Motor neuron (in vitro differentiated cells): Measurements from ENCODE around the gene FILIP1. TPM values are rescaled to one million over a fixed set of nuclear protein-coding genes. Genes with fewer than 3 reads are reported as not detected.

Experiments used
- ATAC-seq, 8 experiments: fragments of 200-7000 bp; cut with Tn5 transposase; replicated peaks in 6 of 8; 2 replicates each; pipeline ENCODE4 v1.8.0; 2021; ENCODE audit warnings: mild to moderate bottlenecking in 8 of 8, moderate library complexity in 8 of 8
- H3K27ac ChIP-seq, 2 donors: fragments of 250-450 bp; sonication (Bioruptor Pico); 2 replicates each; pipeline ENCODE4 v1.9.0; 2021; ENCODE audit warnings: antibody characterized with exemption in 2 of 2, mild to moderate bottlenecking in 2 of 2, moderate library complexity in 1 of 2
- H3K4me1 ChIP-seq, 2 donors: fragments of 250-450 bp; sonication (Bioruptor Pico); replicated peaks in 1 of 2; 2 replicates each; pipeline ENCODE4 v1.6.1; 2021; ENCODE audit warnings: antibody characterized with exemption in 2 of 2, mild to moderate bottlenecking in 2 of 2, moderate library complexity in 1 of 2
- H3K4me3 ChIP-seq, 5 donors: fragments of 250-450 bp; sonication (Bioruptor Pico); 2 replicates each; pipeline ENCODE4 v1.9.0; 2021; ENCODE audit warnings: antibody characterized with exemption in 5 of 5, mild to moderate bottlenecking in 5 of 5, moderate library complexity in 4 of 5
- WGBS, 10 experiments: fragments of 450-650 bp; shearing (Covaris generic); methylation state at CpG; one replicate each; pipeline ENCODE4 v1.0.0; 2022; 5-methylcytosine and 5-hydroxymethylcytosine counted together
- in situ Hi-C, 9 experiments: fragments of 400-800 bp; cut with MboI; loops; one replicate each; pipeline ENCODE4 v1.15.0; 2021; ENCODE audit warnings: low sequenced_read_pairs in 9 of 9, low pct_unique_long_range_greater_than_20kb in 2 of 9; ENCODE audit not compliant: unreplicated experiment in 9 of 9
- total RNA-seq, 8 experiments: library from RNA; unstranded; fragments of 300-600 nt; gene quantifications; 2 replicates each; pipeline versions ENCODE4 v1.2.3 to v1.2.4, GENCODE V29; 2022

Gene FILIP1, protein sequence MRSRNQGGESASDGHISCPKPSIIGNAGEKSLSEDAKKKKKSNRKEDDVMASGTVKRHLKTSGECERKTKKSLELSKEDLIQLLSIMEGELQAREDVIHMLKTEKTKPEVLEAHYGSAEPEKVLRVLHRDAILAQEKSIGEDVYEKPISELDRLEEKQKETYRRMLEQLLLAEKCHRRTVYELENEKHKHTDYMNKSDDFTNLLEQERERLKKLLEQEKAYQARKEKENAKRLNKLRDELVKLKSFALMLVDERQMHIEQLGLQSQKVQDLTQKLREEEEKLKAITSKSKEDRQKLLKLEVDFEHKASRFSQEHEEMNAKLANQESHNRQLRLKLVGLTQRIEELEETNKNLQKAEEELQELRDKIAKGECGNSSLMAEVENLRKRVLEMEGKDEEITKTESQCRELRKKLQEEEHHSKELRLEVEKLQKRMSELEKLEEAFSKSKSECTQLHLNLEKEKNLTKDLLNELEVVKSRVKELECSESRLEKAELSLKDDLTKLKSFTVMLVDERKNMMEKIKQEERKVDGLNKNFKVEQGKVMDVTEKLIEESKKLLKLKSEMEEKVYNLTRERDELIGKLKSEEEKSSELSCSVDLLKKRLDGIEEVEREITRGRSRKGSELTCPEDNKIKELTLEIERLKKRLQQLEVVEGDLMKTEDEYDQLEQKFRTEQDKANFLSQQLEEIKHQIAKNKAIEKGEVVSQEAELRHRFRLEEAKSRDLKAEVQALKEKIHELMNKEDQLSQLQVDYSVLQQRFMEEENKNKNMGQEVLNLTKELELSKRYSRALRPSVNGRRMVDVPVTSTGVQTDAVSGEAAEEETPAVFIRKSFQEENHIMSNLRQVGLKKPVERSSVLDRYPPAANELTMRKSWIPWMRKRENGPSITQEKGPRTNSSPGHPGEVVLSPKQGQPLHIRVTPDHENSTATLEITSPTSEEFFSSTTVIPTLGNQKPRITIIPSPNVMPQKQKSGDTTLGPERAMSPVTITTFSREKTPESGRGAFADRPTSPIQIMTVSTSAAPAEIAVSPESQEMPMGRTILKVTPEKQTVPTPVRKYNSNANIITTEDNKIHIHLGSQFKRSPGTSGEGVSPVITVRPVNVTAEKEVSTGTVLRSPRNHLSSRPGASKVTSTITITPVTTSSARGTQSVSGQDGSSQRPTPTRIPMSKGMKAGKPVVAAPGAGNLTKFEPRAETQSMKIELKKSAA (N-terminal part only)
- 10 to 100 TPM in 1 of 8 experiments, 1 to 10 TPM in 4, under 1 TPM in 3; 0.27 to 10.8 (median 4.3) TPM for total RNA-seq

DNA sequence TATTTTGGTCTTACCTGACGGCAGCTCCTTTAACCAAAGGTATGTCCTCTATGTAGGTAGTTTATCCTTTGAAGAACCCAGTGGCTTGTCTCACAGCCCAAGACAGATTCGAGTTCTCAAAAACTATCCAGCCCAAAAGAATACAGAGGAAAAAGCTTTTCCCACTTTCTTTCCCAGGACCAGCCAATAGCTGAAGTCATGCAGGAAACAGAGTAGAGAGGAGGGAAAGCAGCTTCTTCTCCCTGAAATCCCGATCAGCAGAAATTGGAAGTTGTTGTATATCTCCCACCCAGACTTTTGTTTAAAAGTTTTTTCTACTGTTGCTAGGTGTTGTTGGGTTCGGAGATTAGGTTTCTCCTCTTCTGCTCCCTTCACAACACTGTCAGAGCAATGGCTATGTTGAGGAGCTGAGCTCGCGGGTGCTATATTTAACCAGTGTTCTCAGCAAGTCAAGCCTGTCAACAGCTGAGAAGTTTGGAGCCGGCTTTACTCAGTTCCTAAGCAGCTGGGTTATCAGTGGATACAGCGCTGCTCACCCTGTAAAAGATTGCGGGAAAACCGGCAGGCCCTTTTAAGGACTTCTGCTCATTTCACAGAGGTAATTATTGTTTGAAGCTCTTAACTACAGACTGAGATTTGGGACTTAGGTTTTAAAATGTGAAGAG, at the start of gene FILIP1:
FILIP1 (minus strand) TSS at position 401 of the 665 bp plus-strand sequence. CDS start 78,828 bp downstream, outside the sequence.
- no peak within 1 kb of the TSS for H3K27ac ChIP-seq
- 14 to 94% (median 51%) methylated on average over 1 to 9 of the region's 10 CpGs; no CpG with 5 or more reads in 1 of the 10 experiments for WGBS, 10 experiments
- peaks cover 0 to 3% of the 10 kb centered on the region in 2 donors for H3K4me1 ChIP-seq
- peak in 7 of 8 experiments; percentile 34 to 89 (median 69) for ATAC-seq
- in situ Hi-C loops = no loop called here
- no peak within 1 kb of the TSS for H3K4me3 ChIP-seq

DNA sequence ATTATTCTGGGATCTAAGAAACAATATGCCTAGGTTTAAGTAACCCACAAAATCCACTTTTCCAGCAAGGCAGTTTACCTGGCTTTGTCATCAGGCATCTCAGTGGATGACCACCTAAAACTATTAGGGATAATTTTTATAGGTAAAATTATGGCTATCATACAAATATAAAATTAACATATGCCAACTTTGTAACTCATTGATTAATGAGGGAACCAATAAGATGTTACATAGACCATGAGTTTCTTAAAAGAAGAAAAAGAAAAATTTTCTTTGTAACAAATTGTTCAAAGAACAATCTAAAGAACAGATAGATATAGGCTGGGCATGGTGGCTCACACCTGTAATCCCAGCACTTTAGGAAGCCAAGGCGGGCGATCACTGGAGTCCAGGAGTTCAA, 49.7 kb upstream of the FILIP1 start:
- in situ Hi-C loops = loop anchor here in 4 of 9 experiments (25.0 kb wide), 2 partner anchors 231 to 256 kb away; partner anchors contain the start of gene TMEM30A (in 3 of the 4)
- WGBS, 10 experiments = 52 to 90% (median 88%) methylated on average over 1 to 2 of the region's 2 CpGs; no CpG with 5 or more reads in 4 of the 10 experiments
- H3K27ac ChIP-seq = no peak overlapping the region
- ATAC-seq = no peak
- no peak overlapping the region for H3K4me3 ChIP-seq
- no peaks in the 10 kb centered on the region for H3K4me1 ChIP-seq

DNA sequence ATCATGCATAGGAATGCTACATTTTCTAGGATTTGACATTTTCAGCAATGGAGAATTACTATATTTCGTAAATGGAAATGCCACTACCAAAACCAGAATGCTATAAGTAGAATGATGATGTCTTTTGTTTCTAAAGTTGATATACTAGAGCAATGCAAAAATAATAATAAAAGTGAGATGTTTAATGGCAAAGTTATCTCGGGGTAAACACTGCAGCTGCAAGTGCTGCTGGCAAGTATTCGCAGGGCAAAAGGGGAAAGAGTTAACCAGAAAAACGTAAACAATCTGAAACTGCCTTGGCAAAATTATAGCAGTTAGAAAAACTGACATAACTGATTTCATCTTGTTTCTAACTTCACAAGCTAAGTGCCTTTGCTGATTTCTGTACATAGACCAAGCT, 45.5 kb upstream of the FILIP1 start:
- 23 to 100% (median 91%) methylated on average over 2 to 4 of the region's 4 CpGs for WGBS, 10 experiments
- no peak overlapping the region for H3K4me3 ChIP-seq
- H3K27ac ChIP-seq = no peak overlapping the region
- no peak for ATAC-seq
- H3K4me1 ChIP-seq = no peaks in the 10 kb centered on the region
- in situ Hi-C loops = loop anchor here in 4 of 9 experiments (25.0 kb wide), 2 partner anchors 227 to 252 kb away; partner anchors contain the start of gene TMEM30A (in 3 of the 4)

DNA sequence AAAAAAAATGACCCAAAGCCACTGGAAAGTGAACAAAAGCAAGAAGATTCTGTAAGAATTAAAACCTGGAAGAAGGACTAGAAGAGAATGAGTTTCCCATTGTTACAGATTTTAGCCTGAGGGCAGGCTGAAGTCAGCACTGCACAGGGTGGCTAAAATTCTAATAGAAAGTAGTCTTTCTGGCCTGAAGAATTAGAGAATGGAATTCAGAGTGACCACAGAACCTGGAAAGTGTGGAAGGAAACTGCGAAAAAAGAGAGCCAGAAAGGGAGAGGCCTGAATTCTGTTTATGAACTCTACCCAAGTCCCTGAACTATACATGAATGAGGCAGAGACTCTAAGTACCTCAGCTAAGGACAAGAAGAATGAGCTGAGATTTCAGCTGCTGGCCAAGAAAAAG, 38.9 kb upstream of the FILIP1 start:
- peak in 2 of 8 experiments; percentile 93 to 97 for ATAC-seq
- in situ Hi-C loops = loop anchor here in 4 of 9 experiments (25.0 kb wide), 2 partner anchors 220 to 245 kb away; partner anchors contain the start of gene TMEM30A (in 3 of the 4)

DNA sequence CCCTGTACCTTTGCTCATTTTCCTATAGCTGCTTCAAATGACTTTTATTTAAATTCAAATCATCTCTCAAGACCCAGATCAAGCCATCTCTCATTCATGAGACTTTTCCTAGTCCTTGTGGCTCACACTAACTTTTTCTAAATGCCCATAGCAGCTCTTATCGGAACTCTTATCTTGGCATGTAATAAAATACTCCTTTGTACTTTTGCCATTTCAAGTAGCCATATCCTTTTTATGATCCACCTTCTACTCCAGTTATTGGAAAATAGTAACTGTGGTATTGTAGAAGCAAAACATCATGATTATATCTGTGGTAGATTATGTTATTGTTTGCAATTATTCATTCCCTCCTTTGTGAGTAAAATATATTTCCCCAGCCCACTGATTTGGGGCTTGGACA, 37.6 kb upstream of the FILIP1 start:
- 64 to 100% (median 100%) methylated on average over 1 of the region's 1 CpG; no CpG with 5 or more reads in 3 of the 10 experiments for WGBS, 10 experiments
- Histone ChIP-seq H3K4me3 (no peak overlapping the region), H3K27ac (no peak overlapping the region), H3K4me1 (no peaks in the 10 kb centered on the region)
- in situ Hi-C loops = loop anchor here in 4 of 9 experiments (25.0 kb wide), 2 partner anchors 219 to 244 kb away; partner anchors contain the start of gene TMEM30A (in 3 of the 4)
- no peak for ATAC-seq

More for the DNA sequence above, 38.9 kb upstream of the FILIP1 start:
- H3K4me3 ChIP-seq = no peak overlapping the region
- 10 to 100% (median 86%) methylated on average over 1 of the region's 1 CpG; no CpG with 5 or more reads in 3 of the 10 experiments for WGBS, 10 experiments
- no peak overlapping the region for H3K27ac ChIP-seq
- no peaks in the 10 kb centered on the region for H3K4me1 ChIP-seq

DNA sequence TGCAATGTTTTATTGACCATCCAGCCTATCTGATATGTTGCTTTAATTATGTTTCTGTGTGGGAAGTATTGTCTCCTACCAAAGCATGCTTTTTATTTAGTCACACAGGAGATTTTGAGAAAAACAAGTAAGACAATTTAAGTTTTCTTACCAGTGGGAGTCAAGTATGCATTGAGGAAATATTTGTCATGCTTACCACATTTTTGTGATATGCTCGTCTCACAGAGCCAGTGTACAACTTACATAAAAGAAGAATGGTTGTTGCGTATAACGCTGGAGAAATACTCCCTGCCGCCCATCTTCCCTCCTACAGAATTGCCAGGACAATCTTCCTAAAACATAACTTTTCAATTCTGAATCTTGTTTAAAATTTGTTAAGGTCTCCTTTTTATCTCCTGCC, 37.1 kb upstream of the FILIP1 start:
- no peaks in the 10 kb centered on the region for H3K4me1 ChIP-seq
- WGBS, 10 experiments = 17 to 100% (median 93%) methylated on average over 1 to 4 of the region's 4 CpGs; no CpG with 5 or more reads in 1 of the 10 experiments
- in situ Hi-C loops = loop anchor here in 4 of 9 experiments (25.0 kb wide), 2 partner anchors 218 to 243 kb away; partner anchors contain the start of gene TMEM30A (in 3 of the 4)
- ATAC-seq = no peak
- H3K27ac ChIP-seq = no peak overlapping the region
- H3K4me3 ChIP-seq = no peak overlapping the region

DNA sequence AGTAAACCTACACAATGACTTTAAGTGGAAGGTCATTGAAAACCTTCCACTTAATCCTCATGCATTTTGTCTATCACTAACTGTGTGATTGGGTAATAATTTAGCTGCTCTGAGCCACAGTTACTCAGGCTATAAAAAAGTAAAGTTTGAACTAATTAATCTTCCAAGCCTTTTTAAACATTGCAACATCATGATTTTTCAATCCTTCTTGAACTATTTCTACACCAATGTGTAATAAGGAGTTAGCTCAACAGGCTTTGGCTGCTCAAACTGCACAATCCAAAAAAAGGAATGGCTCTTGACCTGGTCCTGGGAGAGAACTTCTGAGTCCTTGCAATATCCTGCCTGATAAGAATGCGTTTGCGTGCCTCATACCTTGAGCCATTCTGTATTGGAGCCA, 34.8 kb upstream of the FILIP1 start:
- in situ Hi-C loops = loop anchor here in 4 of 9 experiments (25.0 kb wide), 2 partner anchors 216 to 241 kb away; partner anchors contain the start of gene TMEM30A (in 3 of the 4)

DNA sequence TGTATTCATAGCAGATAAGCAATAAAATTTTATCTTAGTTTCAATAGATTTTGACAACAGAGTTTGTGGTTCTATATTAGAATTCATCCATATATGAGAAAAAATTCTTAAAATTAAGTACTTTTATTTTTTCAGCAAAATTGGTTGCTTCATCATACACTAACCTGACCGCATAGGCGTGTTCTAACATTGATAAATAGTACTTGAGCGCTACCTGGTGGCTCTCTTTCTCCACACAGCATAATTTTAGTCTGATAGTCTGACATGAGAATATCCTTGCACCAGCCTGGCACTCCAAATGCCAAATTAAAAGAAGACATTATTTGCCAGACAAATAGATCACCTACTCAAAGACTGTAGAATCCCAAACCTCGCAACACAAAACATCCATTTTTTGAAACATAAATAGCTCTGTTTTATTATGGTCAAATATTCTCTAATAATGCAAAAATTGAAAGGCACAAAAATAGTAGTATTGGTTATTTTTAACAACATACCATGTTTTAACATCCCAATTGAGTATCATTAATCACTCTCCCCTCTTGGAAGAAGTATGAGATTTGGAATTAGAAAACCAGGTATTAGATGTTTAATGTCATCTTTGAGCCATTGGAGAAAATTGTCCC, 33.0 kb upstream of the FILIP1 start:
- ATAC-seq = peak; percentile 64 to 91 (median 72)
- WGBS, 10 experiments = 0 to 70% (median 19%) methylated on average over 1 to 4 of the region's 4 CpGs
- Histone ChIP-seq H3K27ac (no peak overlapping the region), H3K4me1 (no peaks in the 10 kb centered on the region), H3K4me3 (no peak overlapping the region)
- in situ Hi-C loops = loop anchor here in 4 of 9 experiments (25.0 kb wide), 2 partner anchors 214 to 239 kb away; partner anchors contain the start of gene TMEM30A (in 3 of the 4)

More for the DNA sequence above, 34.8 kb upstream of the FILIP1 start:
- 52 to 100% (median 93%) methylated on average over 1 to 2 of the region's 2 CpGs; no CpG with 5 or more reads in 4 of the 10 experiments for WGBS, 10 experiments
- H3K4me3 ChIP-seq = no peak overlapping the region
- H3K27ac ChIP-seq = no peak overlapping the region
- no peak for ATAC-seq
- H3K4me1 ChIP-seq = no peaks in the 10 kb centered on the region

DNA sequence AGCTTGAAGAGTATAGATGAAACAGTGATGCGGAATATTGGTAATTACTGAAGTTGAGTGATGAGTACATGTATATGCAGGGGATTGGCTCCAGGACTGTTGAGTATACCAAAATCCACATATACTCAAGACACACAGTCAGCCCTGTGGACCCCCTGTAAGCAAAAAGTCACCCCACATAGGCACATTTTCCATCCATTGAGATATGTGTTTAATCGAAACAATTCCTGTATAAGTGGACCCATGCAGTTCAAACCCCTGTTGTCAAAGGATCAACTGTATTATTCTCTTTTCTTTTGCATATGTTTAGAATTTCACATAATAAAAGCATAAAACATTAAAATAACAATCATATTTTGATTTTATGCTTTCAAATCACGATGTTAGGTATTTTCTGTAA, 32.1 kb upstream of the FILIP1 start:
- in situ Hi-C loops = loop anchor here in 4 of 9 experiments (25.0 kb wide), 2 partner anchors 213 to 238 kb away; partner anchors contain the start of gene TMEM30A (in 3 of the 4)
- WGBS, 10 experiments = 51 to 100% (median 83%) methylated on average over 1 to 3 of the region's 3 CpGs; no CpG with 5 or more reads in 1 of the 10 experiments
- no peak for ATAC-seq

DNA sequence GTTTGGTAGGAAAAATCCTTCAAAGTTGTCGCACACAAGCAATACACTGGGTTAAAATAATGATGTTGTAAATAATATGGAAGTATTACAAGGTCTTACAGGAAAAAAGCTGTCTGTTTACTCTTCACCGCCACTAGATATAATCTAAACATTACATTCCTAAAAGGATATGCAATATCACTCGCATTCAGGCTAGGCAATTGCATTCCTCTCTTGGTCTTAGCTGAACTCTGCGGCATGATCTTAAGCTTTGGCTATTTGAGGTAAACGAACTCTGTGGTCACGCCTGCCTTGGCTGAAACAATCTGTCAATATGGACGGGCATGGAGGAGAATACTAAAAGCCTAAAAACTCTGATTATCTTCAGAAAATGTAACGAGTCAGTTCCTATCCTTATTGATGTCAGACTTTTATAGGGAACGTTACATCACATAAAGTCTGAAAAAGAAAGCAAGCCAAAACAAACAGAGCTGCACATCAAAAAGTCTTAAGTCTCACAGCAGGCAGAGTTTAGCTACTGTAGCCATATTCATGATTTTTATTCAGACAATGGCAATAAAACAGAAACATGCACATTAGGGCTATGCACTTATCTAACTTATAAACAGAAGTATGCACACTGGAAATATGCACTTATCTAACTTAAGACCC, 30.8 kb upstream of the FILIP1 start:
- no peak overlapping the region for H3K27ac ChIP-seq
- H3K4me3 ChIP-seq = no peak overlapping the region
- WGBS, 10 experiments = 0 to 82% (median 47%) methylated on average over 3 to 9 of the region's 9 CpGs
- in situ Hi-C loops = loop anchor here in 3 of 9 experiments (25.0 kb wide), 2 partner anchors 212 to 237 kb away; partner anchors contain the start of gene TMEM30A (in 1 of the 3)
- ATAC-seq = peak in 4 of 8 experiments; percentile 76 to 88 (median 77)
- no peaks in the 10 kb centered on the region for H3K4me1 ChIP-seq

More for the DNA sequence above, 32.1 kb upstream of the FILIP1 start:
- Histone ChIP-seq H3K4me1 (no peaks in the 10 kb centered on the region), H3K27ac (no peak overlapping the region), H3K4me3 (no peak overlapping the region)
